DMS 273 (cell line): ENCODE measurements around the gene SDC3.
A peak's percentile ranks its signal among the peaks of the same experiment; 100 is the strongest.

Experiments used
- DNase-seq: peaks from one replicate; lab custom pipeline; 2025; ENCODE audit not compliant: unreplicated experiment; lab: John Stamatoyannopoulos, UW

Gene SDC3

DNA sequence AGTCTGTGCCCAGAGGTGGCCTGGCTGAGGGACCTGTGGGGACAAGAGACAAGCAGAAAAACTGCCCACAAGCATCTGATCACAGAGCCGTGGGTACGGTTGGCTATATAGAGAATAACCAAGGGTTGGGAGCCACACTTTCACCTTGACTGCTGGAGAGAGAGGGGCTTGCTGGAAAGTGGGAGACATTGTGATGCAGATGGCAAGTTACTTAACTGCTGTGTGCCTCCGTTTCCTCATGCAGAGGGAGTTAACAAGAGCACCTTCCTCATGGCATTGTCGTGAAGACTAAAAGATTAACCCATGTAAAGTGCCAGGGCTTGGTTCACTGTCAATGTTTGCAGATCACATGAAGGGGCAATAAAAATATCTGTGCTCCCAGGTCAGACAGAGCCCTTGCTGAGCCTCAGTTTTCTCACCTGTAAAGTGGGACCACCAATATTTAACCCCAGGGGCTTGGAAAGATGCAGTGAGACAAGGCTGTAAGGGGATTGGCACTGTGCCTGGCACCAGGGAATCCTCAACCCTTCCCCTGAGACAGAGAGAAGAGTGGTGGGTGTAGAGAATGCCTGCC, 52.8 kb downstream of the SDC3 start:
- DNase-seq: no peak

DNA sequence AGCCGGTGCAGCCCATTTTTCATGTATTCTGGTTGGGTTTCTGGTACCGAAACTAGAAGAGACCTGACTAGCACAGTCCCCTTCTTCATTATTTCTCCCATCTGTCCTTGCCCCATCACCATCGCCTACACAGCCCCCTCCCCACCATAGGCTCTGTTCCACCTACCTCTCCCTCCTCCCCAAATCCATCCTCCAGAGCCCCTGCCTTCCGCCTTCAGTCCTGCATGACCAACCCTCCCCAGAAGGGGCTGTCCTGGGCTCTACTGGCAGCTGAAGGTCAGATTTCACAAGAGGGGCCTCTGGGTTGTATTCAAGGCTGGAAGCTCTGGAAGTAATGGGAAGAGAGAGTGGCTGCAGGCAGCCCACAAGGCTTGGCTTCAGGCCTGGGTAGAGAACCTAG, 55.2 kb downstream of the SDC3 start:
- DNase-seq: no peak

DNA sequence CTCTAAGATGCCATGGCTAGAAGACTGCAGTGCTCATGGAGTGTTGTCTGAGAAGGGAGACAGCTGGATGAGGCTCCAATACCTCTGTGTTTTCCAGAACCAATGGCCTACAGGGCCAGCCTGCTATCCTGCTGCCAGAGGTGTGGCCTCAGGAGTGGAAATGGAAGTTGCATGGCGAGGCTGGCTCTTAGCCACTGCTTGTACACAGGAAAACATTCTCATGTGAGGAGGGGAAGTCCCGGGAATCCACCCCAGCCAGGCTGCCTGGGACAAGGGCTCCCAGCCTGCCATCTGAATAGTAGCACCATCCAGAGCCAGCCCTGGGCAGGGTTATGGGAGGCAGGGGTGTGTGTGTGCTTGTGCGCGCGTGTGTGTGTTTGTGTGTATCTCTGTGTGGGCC, 56.5 kb downstream of the SDC3 start:
- DNase-seq: no peak

DNA sequence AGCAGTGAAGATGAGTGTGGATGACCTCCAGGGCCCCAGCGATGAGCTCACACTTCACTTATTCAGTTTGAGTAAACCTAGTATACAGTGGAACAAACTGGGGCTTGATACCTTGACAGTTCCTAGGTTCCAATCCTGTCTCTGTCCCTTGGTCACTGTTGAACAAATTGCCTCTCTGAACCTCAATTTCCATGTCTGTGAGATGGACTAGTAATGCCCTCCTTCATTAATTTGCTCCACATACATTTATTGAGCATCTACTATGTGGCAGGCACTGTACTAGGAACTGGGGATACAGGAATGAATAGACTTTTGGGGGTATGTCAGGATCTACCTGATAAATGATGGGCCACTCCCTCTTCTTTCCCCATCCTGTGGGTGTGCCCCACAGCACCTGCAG, 57.3 kb downstream of the SDC3 start:
- DNase-seq: no peak

DNA sequence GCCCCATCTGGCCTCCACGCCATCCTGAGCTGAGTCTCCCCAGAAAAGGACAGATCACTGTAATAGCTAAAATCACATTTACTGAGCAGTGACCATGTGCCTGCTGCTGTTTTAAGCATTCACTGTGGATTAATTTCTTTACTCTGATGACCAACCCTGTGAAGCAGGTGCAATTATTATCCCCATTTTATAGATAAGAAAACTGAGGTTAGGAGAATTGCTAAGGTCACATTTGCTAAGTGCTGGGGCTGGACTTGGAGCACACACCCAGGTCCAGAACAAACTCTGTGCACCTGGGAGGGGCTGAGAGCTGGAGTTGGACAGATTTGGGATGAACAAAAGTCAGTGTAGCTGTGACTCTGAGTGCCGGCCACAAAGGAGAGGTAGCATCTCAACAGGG, 58.0 kb downstream of the SDC3 start:
- no peak for DNase-seq

DNA sequence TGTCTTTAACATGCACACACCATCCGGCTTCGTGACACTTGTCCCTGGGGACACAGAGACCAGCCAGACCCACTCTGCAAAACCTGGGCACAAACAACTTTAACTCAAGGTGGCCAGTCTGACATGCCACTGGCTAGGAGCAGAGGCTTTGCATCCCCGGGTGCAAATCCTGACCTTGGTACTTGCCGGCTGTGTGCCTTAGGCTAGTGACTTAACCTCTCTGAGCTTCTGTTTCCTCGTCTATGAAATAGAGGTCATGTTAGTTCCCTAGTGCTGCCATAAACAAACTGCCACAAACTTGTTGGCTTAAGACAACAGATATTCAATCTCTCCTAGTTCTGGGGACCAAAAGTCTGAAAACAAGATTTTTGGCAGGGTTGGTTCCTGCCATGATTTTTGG, 60.4 kb downstream of the SDC3 start:
- DNase-seq: no peak

DNA sequence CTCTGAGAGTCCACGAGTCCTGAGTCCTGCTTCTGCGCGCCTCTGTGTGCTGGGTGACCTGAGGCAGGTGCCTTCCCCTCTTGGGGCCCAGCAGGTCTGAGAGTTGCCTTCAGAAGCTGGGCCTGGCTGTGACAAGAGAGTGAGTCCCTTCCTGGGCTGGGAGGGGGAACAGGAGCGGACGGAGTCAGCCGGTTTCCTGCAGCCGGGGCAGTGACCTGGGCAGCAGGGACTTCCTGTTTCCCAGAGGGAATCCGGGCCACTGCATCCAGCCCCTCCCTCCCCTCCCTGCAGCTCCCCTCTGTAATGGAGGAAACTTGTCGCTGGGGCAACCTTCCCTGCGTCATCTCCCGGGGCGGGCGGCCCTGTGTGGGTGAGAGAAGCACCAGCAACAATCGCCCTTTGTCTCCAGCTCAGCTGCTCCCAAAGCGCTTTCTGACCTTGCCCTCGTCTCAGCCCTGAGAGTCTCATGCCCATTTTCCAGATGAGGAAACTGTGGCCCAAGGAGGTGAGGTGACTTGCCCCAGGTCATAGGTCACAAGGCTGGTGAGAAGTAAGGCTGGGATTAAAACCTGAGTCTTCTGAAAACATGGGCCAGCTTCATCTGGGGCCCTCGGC, 61.1 kb downstream of the SDC3 start:
- no peak for DNase-seq

DNA sequence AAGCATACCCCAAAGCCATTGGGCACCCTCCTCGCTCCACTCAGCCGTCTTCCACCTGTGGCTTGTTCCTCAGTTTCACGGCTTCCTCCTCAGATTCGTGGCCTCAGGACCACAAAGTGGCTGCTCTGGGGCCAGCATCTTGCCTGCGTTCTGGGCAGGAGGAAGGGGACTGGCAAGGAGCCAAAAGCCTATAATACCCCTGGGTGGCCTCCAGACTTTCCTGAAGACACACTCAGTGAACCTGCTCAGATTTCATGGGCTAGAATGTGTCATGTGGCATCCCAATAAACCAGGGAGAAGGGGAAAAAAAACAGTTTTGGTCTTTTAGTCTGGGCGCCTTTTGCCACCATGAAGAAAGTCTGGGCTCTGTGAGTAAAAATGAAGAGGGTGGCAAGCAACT, 62.0 kb downstream of the SDC3 start:
- DNase-seq: no peak

DNA sequence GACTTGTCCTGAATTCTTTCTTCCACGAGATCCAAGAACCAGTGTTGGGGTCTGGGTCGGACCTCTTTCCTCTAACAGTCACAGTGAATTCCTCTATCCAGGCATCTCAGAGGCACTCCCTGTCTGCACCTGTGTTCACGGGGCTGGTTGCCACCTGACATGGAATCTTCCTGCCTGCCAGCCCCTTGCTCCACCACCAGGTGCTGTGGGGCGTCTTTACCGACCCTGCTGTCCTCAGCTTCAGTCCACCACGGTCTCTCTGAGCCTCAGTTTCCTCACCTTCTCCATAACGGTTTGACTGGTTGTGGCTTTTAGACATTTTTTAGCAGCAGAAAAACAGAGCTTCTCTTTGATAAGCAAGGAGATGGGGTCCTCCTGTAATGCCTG, 62.7 kb downstream of the SDC3 start:
- DNase-seq: peak; percentile 16

DNA sequence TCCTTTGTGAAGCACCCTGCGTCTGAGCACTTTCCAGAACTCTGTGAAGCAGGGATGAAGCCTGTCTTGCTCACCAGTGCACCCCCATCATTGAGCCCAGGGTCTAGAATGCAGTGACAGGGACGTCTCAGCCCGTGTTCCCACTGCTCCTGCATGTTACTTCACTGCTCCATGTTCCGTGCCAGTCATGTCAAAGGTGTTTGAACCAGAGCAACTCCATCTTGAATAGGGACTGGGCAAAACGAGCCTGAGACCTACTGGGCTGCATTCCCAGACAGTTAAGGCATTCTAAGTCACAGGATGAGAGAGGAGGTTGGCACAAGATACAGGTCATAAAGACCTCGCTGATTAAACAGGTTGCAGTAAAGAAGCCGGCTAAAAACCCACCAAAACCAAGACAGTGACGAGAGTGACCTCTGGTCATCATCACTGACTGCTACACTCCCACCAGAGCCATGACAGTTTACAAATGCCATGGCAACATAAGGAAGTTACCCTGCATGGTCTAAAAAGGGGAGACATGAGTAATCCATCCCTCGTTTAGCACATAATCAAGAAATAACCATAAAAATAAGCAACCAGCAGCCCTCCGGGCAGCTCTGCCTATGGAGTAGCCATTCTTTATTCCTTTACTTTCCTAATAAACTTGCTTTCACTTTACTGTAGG, 63.2 kb downstream of the SDC3 start:
- DNase-seq: no peak

DNA sequence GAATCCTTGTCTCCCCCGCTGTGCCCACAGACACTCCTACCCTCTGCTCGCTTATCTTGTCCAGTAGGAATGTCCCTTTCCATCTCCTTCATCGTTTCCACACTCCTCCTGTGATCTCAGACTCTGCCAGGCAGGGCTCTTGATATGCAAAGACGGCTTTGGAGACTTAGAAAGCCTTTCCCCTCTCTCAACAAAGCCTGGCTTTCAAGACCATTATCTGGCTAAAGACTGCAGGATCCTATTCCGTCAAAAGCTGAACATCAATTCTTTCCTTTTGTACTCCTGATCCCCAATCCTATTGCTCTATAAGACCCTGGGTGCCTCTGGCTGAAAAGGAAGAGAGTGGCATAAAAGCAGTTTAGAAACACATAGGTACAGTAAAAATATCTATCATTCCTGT, 63.9 kb downstream of the SDC3 start:
- DNase-seq: no peak

DNA sequence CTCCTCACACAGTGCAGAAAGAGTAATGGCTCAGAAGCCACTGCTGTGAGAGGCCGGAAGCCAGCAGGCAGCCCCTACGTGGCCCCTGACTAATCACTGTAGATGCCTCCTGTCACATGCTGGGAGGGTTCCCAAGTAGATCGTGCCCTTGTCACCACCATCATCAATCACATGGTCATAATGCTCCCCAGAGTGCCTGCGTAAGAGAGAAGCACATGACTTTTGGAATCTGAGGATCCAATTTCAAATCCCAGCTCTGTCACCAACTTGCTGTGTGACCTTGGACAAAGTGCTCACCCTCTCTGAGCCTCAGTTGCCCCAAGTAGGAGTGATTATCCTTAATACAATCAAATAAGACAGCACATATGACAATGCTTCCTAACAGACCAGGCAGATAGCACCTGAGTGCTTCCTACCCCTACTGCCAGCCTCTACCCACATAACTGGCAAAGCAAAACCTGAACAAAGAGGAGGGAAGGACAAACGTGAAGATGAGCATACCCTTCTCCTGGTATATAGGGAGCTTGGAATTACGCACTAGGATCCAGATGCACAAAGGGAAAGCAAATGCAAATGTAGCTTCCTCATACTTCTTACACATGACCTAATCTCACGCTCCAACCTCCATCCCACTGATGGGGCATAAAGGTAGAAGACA, 65.7 kb downstream of the SDC3 start:
- no peak for DNase-seq

DNA sequence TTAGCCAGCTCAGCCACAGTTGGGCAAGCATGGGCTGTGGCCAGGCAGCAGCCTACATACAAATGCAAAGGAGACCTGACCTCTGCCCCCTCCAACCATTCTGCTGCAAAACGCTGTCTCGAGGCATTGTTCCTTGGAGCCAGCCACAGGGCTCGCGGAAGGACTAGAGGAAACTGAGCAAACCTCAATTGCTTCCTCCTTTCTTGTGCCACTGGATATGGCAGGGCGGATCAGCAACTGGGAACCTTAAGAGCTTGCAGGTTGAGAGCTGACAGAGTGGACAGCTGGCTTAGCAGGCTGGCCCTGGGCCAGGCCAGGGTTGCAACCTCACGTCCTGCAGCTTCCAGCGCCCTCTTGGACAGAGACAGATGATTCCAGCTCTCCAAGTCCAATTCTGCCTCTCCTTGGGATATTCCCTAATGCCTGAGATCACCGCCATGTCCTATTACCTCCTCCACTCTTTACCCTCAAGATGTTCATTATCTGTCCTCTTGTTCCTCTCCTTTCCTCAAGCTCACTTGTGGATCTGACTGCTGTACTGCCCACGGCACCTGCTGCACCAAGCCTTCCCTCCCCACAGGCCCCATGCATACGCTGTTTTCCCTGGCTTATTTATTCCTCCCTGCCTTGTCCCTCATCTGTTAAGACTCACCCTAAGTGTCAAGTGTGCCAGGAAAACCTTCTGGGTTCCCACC, 67.5 kb downstream of the SDC3 start:
- peak; percentile 31 for DNase-seq

DNA sequence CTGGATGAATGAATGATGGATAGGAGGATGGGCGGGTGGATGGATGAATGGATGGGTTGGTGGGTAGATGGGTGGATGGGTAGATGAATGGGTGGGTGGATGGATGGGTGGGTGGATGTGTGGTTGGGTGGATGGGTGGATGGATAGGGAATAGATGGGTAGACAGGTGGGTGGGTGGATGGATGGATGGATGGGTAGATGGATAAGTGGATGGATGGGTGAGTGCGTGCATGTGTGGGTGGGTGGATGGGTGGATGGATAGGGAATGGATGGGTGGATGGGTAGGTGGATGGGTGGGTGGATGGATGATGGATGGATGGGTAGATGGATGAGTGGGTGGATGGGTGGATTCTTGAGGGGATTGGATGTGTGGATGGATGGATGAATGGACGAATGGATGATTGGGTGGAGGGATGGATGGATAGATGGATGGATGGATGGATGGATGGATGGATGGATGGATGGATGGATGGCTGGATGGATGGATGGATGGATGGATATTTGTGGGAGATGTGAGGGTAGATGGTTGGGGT, 68.7 kb downstream of the SDC3 start:
- no peak for DNase-seq

DNA sequence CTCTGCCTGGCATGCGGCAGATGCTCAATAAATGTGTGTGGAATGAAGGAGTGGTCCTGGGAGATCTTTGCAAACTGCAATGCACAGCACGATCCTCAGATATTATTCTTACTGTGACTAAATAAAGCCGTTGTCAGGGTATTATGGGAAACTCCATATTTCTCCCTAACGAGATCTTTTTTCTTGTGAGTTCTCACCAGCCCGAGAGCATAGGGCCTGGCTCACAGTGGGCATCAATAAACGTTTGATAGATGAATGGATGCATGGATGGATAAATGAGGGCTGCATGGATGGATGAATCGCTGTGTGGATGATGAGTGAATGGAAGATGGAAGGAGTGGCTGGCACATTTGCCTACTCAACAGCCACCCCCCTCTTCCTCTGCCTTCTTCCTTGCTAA, 69.6 kb downstream of the SDC3 start:
- no peak for DNase-seq

DNA sequence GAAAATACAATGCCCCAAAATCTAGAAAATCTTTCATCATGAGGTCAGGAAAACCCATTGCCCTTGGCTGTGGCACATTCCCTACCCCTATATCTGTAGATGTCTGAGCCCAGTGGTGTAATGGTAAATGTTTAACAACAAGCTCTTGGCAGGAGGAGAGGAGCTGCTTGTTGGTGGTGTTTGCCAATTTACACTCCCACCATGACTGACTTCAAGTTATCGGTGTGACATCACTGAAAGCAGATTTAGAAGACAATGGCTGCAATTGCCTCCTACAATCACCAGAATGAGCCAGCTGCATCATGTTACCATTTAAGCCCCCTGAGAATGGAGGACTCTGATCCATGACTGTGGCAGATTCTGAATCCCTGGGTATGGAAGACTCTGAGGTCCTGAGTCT, 70.9 kb downstream of the SDC3 start:
- no peak for DNase-seq

DNA sequence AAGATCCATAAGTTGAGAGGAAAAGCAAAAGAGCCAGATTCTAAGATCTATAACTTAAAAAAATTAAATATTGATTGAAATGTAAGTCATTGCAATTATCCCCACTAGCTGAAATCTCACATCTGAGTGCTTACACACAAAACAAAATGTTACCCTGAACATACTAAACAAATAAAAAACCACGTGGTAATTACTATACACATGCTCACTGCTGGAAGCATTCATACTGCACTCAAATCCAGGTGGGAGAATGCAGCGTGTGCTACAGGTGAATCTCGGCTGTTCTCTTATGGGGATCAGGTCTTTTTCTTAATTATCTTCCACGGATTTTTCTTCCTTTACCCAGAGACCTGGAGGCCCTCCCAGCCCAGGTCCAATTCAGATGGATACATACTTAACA, 74.3 kb downstream of the SDC3 start:
- no peak for DNase-seq

DNA sequence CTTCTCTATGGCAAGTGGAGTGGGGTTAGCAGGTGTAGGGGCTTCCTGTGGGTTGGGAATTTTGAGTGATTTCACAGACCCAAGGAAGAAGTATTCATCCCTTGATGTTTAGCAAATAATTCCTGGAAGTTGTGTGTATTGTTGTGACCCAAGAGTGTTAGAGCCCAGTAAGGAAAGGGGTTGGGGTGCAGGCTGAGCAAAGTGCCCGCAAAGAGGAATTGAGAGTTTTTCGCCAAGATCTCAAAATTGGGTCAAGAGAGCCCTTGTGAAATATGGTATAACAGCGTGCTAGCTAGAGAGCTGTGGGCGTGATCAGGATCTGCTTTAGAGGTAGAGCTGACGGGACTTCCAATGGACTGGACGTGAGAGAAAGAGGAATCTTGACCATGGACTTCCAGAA, 78.0 kb downstream of the SDC3 start:
- no peak for DNase-seq

DNA sequence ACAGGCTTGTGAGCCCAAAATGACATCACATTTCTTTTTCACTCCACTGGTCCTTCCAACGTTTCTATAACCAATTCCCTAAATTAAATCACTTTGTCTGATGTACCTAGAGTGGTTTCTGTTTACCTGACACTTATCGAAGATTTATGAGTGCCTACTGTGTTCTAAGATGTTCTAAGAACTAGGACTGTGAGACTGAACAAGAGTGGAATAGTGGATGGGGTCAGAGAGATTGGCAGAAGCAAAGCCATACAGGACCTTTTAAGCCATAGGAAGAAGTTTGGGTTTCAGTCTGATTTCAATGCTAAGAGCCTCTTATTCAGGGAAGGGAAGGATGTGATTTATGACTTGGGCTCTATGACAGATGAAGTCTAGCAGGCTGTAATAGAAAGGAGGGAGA, 78.7 kb downstream of the SDC3 start:
- DNase-seq: no peak

DNA sequence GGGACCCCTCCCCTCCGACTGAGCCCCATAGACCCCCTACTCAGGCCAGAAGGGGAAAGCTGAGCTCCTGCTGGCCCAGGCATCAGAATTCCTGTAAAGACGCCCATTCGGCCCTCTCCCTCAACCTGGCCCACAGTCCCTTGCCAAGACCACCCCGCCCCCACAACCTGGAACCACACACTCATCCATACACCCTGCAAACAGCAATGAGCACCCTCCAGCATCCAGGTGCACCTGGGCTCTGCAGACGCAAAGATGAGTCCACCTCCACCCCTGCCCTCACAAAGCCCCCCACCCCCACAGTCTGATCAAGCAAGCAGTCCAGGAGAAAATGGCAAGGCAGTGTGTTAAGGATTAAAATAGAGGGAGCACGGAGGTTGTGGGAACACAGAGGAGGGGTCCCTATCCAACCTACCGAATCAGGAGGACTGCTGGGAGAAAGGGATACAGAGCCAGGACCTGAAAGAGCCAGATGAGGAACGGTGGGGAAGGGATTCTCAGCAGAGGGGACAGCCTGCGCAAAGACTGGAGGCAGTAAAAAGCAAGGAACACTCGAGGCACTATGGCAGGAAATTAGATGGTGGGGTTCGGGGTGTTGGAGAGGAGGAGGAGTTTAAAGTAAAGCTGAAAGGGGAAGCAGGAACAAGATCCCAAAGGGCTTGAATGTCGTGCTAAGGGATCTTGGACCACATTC, 83.7 kb downstream of the SDC3 start:
- DNase-seq: no peak
